SK-N-SH treated with all-trans-retinoic acid at 6 μM for 48 hours (cell line): Measurements from ENCODE around the gene KRTAP1-5.
"Not testable (repeated sequence)": the region's sequence is repeated elsewhere in the genome, so short reads cannot be mapped to it uniquely, and the experiment has no call there.

ENCODE experiments used
- ARNTL ChIP-seq: fragments of 450-650 bp; formaldehyde crosslinking; IDR thresholded peaks from 2 replicates; pipeline ENCODE4 v1.5.0; 2020; ENCODE audit warnings: low read depth, mild to moderate bottlenecking, moderate library complexity, borderline replicate concordance
- BACH2 ChIP-seq: fragments of 250-450 bp; sonication (Bioruptor Pico); IDR thresholded peaks from 2 replicates; pipeline ENCODE4 v1.9.0; 2021; ENCODE audit warnings: mild to moderate bottlenecking, borderline replicate concordance
- CSRNP3 ChIP-seq: fragments of 250-450 bp; sonication (Bioruptor Pico); IDR thresholded peaks from 2 replicates; pipeline ENCODE4 v1.5.1; 2021; ENCODE audit warnings: mild to moderate bottlenecking, moderate library complexity
- GLIS3 ChIP-seq: fragments of 250-450 bp; sonication (Bioruptor Pico); IDR thresholded peaks from 2 replicates; pipeline ENCODE4 v1.5.0; 2020; ENCODE audit warnings: mild to moderate bottlenecking, moderate library complexity
- OSR1 ChIP-seq: fragments of 250-450 bp; sonication (Bioruptor Pico); IDR thresholded peaks from 2 replicates; pipeline ENCODE4 v1.8.0; 2022; ENCODE audit warnings: moderate library complexity, mild to moderate bottlenecking, inconsistent platforms
- POU6F1 ChIP-seq: fragments of 250-450 bp; sonication (Bioruptor Pico); IDR thresholded peaks from 2 replicates; pipeline ENCODE4 v1.8.0; 2021; ENCODE audit warnings: low read depth, mild to moderate bottlenecking, moderate library complexity, borderline replicate concordance
- PPARA ChIP-seq: fragments of 250-450 bp; sonication (Bioruptor Pico); IDR thresholded peaks from 2 replicates; pipeline ENCODE4 v1.5.0; 2020; ENCODE audit warnings: mild to moderate bottlenecking, borderline replicate concordance
- RARB ChIP-seq: fragments of 250-450 bp; sonication (Bioruptor Pico); IDR thresholded peaks from 2 replicates; pipeline ENCODE4 v1.8.0; 2021; ENCODE audit warnings: mild to moderate bottlenecking, moderate library complexity
- ZC3H10 ChIP-seq: fragments of 250-450 bp; sonication (Bioruptor Pico); IDR thresholded peaks from 2 replicates; pipeline ENCODE4 v1.5.1; 2021; ENCODE audit warnings: mild to moderate bottlenecking, moderate library complexity
- ZFP3 ChIP-seq: fragments of 250-450 bp; sonication (Bioruptor Pico); IDR thresholded peaks from 2 replicates; pipeline ENCODE4 v1.5.0; 2020; ENCODE audit warnings: mild to moderate bottlenecking, moderate library complexity
- ZFP30 ChIP-seq: fragments of 450-650 bp; formaldehyde crosslinking; IDR thresholded peaks from 2 replicates; pipeline ENCODE4 v1.5.0; 2022; ENCODE audit warnings: mild to moderate bottlenecking, moderate library complexity
- ZNF70 ChIP-seq: fragments of 450-650 bp; formaldehyde crosslinking; IDR thresholded peaks from 2 replicates; pipeline ENCODE4 v1.5.0; 2020; ENCODE audit warnings: mild to moderate bottlenecking, moderate library complexity
- ZNF8 ChIP-seq: fragments of 450-650 bp; formaldehyde crosslinking; IDR thresholded peaks from 2 replicates; pipeline ENCODE4 v1.5.0; 2020; ENCODE audit warnings: mild to moderate bottlenecking, moderate library complexity
- TF ChIP-seq, protein P1 (sequence below): fragments of 250-450 bp; sonication (Bioruptor Pico); IDR thresholded peaks from 2 replicates; pipeline ENCODE4 v1.8.0; 2020; ENCODE audit warnings: mild to moderate bottlenecking, moderate library complexity, borderline replicate concordance

DNA sequence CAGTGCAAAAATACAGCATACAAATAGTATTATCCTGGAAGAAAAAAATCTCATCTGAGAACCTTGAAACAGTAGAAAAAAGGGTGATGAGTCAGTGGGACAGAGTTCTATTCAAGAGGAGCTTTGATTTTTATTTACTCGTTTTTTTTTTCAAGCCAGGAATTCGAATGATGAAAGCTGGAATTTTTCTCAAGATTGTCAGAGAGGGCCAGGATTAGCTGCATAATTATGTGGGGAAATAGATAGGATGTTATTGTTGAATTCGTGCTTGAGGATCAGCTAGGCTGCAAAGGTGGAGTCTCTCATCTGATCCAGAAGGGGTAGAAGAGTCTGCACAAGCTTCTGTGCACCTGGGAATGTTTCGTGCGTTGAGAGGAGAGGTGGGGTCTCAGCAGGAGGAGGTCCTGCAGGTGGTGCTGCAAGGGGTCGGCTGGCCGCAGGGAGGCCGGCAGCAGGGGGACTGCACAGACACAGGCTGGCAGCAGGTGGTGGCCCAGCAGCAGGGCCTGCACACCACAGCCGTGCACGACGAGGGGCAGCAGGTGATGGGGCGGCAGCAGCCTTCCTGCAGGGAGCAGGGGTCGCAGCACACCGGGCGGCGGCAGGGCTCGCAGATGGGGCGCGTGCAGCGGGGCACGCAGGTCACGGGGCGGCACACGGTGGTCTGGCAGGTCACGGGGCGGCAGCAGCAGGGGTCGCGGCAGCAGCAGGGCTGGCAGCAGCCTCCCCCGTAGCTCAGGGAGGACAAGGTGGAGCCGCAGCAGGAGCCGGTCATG lies 32.5 kb upstream of the KRTAP1-5 start:
- TF ChIP-seq, protein P1, sequence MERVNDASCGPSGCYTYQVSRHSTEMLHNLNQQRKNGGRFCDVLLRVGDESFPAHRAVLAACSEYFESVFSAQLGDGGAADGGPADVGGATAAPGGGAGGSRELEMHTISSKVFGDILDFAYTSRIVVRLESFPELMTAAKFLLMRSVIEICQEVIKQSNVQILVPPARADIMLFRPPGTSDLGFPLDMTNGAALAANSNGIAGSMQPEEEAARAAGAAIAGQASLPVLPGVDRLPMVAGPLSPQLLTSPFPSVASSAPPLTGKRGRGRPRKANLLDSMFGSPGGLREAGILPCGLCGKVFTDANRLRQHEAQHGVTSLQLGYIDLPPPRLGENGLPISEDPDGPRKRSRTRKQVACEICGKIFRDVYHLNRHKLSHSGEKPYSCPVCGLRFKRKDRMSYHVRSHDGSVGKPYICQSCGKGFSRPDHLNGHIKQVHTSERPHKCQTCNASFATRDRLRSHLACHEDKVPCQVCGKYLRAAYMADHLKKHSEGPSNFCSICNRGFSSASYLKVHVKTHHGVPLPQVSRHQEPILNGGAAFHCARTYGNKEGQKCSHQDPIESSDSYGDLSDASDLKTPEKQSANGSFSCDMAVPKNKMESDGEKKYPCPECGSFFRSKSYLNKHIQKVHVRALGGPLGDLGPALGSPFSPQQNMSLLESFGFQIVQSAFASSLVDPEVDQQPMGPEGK (CRISPR knock-in tag): not testable (repeated sequence)
- not testable (repeated sequence) for TF ChIP-seq ZFP30 (CRISPR knock-in tag); ZC3H10 (CRISPR knock-in tag); ZFP3; ARNTL; RARB (CRISPR knock-in tag); OSR1 (CRISPR knock-in tag); PPARA (CRISPR knock-in tag); BACH2 (CRISPR knock-in tag); GLIS3 (CRISPR knock-in tag); CSRNP3; ZNF8 (CRISPR knock-in tag); POU6F1 (CRISPR knock-in tag); ZNF70
